Effector memory CD4-positive, alpha-beta T cell (primary cell): ENCODE measurements around the gene JMJD1C.

ENCODE experiments used
- DNase-seq, 3 donors: peaks; one replicate each; pipeline ENCODE4 v3.0.0-alpha.2; 2020
- H3K27ac ChIP-seq: 2 replicates; pipeline ENCODE4 v1.7.0; 2013; ENCODE audit warnings: mild to moderate bottlenecking, low read length, moderate library complexity; ENCODE audit not compliant: insufficient read depth, poor library complexity, severe bottlenecking
- H3K27me3 ChIP-seq: replicated peaks from 2 replicates; pipeline ENCODE4 v1.7.0; 2013; ENCODE audit warnings: mild to moderate bottlenecking, low read length; ENCODE audit not compliant: insufficient read depth, control insufficient read depth, poor library complexity, severe bottlenecking
- H3K36me3 ChIP-seq: 2 replicates; pipeline ENCODE4 v1.7.0; 2013; ENCODE audit warnings: mild to moderate bottlenecking, low read length, moderate library complexity; ENCODE audit not compliant: control insufficient read depth, insufficient read depth
- H3K4me1 ChIP-seq: 2 replicates; pipeline ENCODE4 v1.7.0; 2013; ENCODE audit warnings: low read length, mild to moderate bottlenecking; ENCODE audit not compliant: control insufficient read depth, insufficient read depth, poor library complexity, severe bottlenecking
- H3K4me3 ChIP-seq: 2 replicates; pipeline ENCODE4 v1.7.0; 2013; ENCODE audit warnings: low read length, low read depth, mild to moderate bottlenecking; ENCODE audit not compliant: insufficient read depth, poor library complexity, severe bottlenecking
- H3K9me3 ChIP-seq: 2 replicates; pipeline ENCODE4 v1.7.0; 2013; ENCODE audit warnings: mild to moderate bottlenecking, low read length, moderate library complexity; ENCODE audit not compliant: control insufficient read depth

Gene JMJD1C

GRCh38 chr10:63142136-63142535 is 323.6 kb downstream of the JMJD1C start:
- Histone ChIP-seq H3K9me3 (no peaks in the 10 kb centered on the region), H3K4me1 (no peaks in the 10 kb centered on the region), H3K36me3 (peaks cover 6% of the 10 kb centered on the region), H3K27ac (no peak overlapping the region), H3K27me3 (no peaks in the 10 kb centered on the region), H3K4me3 (no peak overlapping the region)
- no peak for DNase-seq

GRCh38 chr10:63140077-63140476 is 325.7 kb downstream of the JMJD1C start:
- H3K4me1 ChIP-seq, result no peaks in the 10 kb centered on the region
- H3K4me3 ChIP-seq, result no peak overlapping the region
- no peaks in the 10 kb centered on the region for H3K9me3 ChIP-seq
- H3K27ac ChIP-seq, result no peak overlapping the region
- peaks cover 6% of the 10 kb centered on the region for H3K36me3 ChIP-seq
- no peak for DNase-seq
- H3K27me3 ChIP-seq, result no peaks in the 10 kb centered on the region

GRCh38 chr10:63137306-63137705 is 328.5 kb downstream of the JMJD1C start:
- no peak for DNase-seq
- Histone ChIP-seq H3K27me3 (no peaks in the 10 kb centered on the region), H3K27ac (no peak overlapping the region), H3K4me3 (no peak overlapping the region), H3K9me3 (no peaks in the 10 kb centered on the region), H3K36me3 (peaks cover 6% of the 10 kb centered on the region), H3K4me1 (peaks cover 10% of the 10 kb centered on the region)

- no peaks in the 10 kb centered on the region for H3K9me3 ChIP-seq
- DNase-seq, result no peak
- no peaks in the 10 kb centered on the region for H3K27me3 ChIP-seq
- no peaks in the 10 kb centered on the region for H3K36me3 ChIP-seq
- peaks cover 10% of the 10 kb centered on the region for H3K4me1 ChIP-seq
- H3K4me3 ChIP-seq, result peak overlapping the region; percentile 91
- H3K27ac ChIP-seq, result peak overlapping the region; percentile 98
These were observed 331.8 kb downstream of the JMJD1C start for GRCh38 chr10:63133821-63134557.

- no peaks in the 10 kb centered on the region for H3K36me3 ChIP-seq
- DNase-seq, result peak; percentile 94 to 96 (median 95)
- peak within 1 kb of the TSS; percentile 98 for H3K27ac ChIP-seq
- peak within 1 kb of the TSS; percentile 91 for H3K4me3 ChIP-seq
- peaks cover 10% of the 10 kb centered on the region for H3K4me1 ChIP-seq
- H3K9me3 ChIP-seq, result no peaks in the 10 kb centered on the region
- no peaks in the 10 kb centered on the region for H3K27me3 ChIP-seq
These were observed 332.5 kb downstream of the JMJD1C start, which contains the start of gene NRBF2 for GRCh38 chr10:63133056-63133820. Gene NRBF2, plus strand, starts transcription at chr10:63133328. Its CDS starts 143 bp downstream, at chr10:63133471.

- peak overlapping the region; percentile 98 for H3K27ac ChIP-seq
- H3K4me1 ChIP-seq, result peaks cover 10% of the 10 kb centered on the region
- no peak overlapping the region for H3K4me3 ChIP-seq
- no peaks in the 10 kb centered on the region for H3K27me3 ChIP-seq
- no peak for DNase-seq
- H3K9me3 ChIP-seq, result no peaks in the 10 kb centered on the region
- no peaks in the 10 kb centered on the region for H3K36me3 ChIP-seq
These were observed 333.1 kb downstream of the JMJD1C start for GRCh38 chr10:63132651-63133055.

GRCh38 chr10:63129888-63130287 is 335.9 kb downstream of the JMJD1C start:
- Histone ChIP-seq H3K27me3 (no peaks in the 10 kb centered on the region), H3K27ac (no peak overlapping the region), H3K9me3 (no peaks in the 10 kb centered on the region), H3K4me1 (peaks cover 10% of the 10 kb centered on the region), H3K4me3 (no peak overlapping the region), H3K36me3 (no peaks in the 10 kb centered on the region)
- no peak for DNase-seq

- no peaks in the 10 kb centered on the region for H3K27me3 ChIP-seq
- no peak overlapping the region for H3K4me3 ChIP-seq
- no peaks in the 10 kb centered on the region for H3K4me1 ChIP-seq
- H3K9me3 ChIP-seq, result no peaks in the 10 kb centered on the region
- DNase-seq, result no peak
- no peaks in the 10 kb centered on the region for H3K36me3 ChIP-seq
- H3K27ac ChIP-seq, result no peak overlapping the region
These were observed 337.3 kb downstream of the JMJD1C start for GRCh38 chr10:63128443-63128842.

- Histone ChIP-seq H3K4me1 (no peaks in the 10 kb centered on the region), H3K36me3 (no peaks in the 10 kb centered on the region), H3K27me3 (no peaks in the 10 kb centered on the region), H3K9me3 (no peaks in the 10 kb centered on the region), H3K4me3 (no peak overlapping the region), H3K27ac (no peak overlapping the region)
- DNase-seq, result no peak
These were observed 340.3 kb downstream of the JMJD1C start for GRCh38 chr10:63125459-63125858.

GRCh38 chr10:63123727-63124362 is 341.9 kb downstream of the JMJD1C start:
- Histone ChIP-seq H3K27me3 (no peaks in the 10 kb centered on the region), H3K4me3 (no peak overlapping the region), H3K27ac (no peak overlapping the region), H3K4me1 (no peaks in the 10 kb centered on the region), H3K9me3 (no peaks in the 10 kb centered on the region), H3K36me3 (no peaks in the 10 kb centered on the region)
- DNase-seq, result no peak
